ENCODE data around the gene CDH22.

DNA sequence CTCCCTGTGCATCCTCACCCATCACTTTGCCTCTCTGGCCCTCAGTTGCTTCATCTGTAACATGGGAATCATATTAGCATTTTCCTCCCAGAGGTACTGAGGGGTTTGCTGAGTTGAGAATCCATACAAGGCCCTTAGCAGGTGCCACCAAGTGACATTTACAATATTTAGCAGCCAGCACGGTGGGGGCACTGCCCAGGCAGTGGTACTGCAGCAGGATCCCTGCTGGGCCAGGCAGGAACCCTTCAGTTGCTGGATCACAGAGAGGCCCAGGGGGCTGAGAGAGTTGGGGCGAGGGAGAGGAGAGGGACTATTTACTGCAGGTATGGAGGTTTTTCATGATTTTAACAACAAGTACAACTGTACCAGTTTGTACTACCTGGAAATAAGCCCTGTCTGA, 65.9 kb downstream of the CDH22 start:
- TF ChIP-seq, protein P1, sequence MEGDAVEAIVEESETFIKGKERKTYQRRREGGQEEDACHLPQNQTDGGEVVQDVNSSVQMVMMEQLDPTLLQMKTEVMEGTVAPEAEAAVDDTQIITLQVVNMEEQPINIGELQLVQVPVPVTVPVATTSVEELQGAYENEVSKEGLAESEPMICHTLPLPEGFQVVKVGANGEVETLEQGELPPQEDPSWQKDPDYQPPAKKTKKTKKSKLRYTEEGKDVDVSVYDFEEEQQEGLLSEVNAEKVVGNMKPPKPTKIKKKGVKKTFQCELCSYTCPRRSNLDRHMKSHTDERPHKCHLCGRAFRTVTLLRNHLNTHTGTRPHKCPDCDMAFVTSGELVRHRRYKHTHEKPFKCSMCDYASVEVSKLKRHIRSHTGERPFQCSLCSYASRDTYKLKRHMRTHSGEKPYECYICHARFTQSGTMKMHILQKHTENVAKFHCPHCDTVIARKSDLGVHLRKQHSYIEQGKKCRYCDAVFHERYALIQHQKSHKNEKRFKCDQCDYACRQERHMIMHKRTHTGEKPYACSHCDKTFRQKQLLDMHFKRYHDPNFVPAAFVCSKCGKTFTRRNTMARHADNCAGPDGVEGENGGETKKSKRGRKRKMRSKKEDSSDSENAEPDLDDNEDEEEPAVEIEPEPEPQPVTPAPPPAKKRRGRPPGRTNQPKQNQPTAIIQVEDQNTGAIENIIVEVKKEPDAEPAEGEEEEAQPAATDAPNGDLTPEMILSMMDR (IDR thresholded peaks at IDR 0.05 in 8 of 11, conservative IDR thresholded peaks at IDR 0.05 in 3 of 11): no peak
- TF ChIP-seq POLR2A (IDR thresholded peaks at IDR 0.05) (no peak), POLR2AphosphoS5 (IDR thresholded peaks at IDR 0.05) (no peak)

All from spleen (tissue), 7 donors.